ENCODE data around the gene MATR3. TPM values are rescaled to one million over a fixed set of nuclear protein-coding genes. Genes with fewer than 3 reads are reported as not detected.
"Not testable (repeated sequence)": the region's sequence is repeated elsewhere in the genome, so short reads cannot be mapped to it uniquely, and the experiment has no call there.

MATR3 gene
- total RNA-seq, 6 experiments from 2014 or later = 43.5 to 73.8 (median 65.3) TPM

GRCh38 chr5:139308797-139309196, 15.3 kb downstream of the MATR3 start:
- no peak overlapping the region for H3K27ac ChIP-seq
- no peaks in the 10 kb centered on the region for H3K9me3 ChIP-seq
- intact Hi-C loops (cut with DNase I) = no loop called here
- H3K27me3 ChIP-seq = no peaks in the 10 kb centered on the region
- DNase-seq (no peak), ATAC-seq (no peak)
- TF ChIP-seq POLR2A (IDR thresholded peaks at IDR 0.05) (no peak), CTCF (IDR thresholded peaks at IDR 0.05) (no peak)
- peaks cover 3 to 33% (median 16%) of the 10 kb centered on the region in 4 donors for H3K4me1 ChIP-seq
- no peaks in the 10 kb centered on the region for H3K36me3 ChIP-seq
- H3K4me3 ChIP-seq = no peak overlapping the region

GRCh38 chr5:139310715-139311186, 17.2 kb downstream of the MATR3 start:
- intact Hi-C loops (cut with DNase I); ATAC-seq; H3K27ac ChIP-seq; H3K27me3 ChIP-seq; H3K9me3 ChIP-seq; H3K4me3 ChIP-seq; H3K36me3 ChIP-seq; DNase-seq: not testable (repeated sequence)
- 73% methylated on average over 9 of the region's 9 CpGs for WGBS (ENCODE audit: insufficient coverage, low coverage, low lambda C conversion rate, missing lambda C conversion rate)
- H3K4me1 ChIP-seq = peaks cover 0 to 14% (median 8%) of the 10 kb centered on the region in 4 donors

- Histone ChIP-seq H3K4me1 (peaks cover 0 to 10% (median 7%) of the 10 kb centered on the region in 4 donors), H3K27me3 (no peaks in the 10 kb centered on the region), H3K4me3 (no peak overlapping the region), H3K36me3 (peaks cover 0 to 12% (median 6%) of the 10 kb centered on the region in 4 donors), H3K27ac (no peak overlapping the region), H3K9me3 (no peaks in the 10 kb centered on the region)
- DNase-seq (no peak), ATAC-seq (no peak)
- TF ChIP-seq POLR2A (IDR thresholded peaks at IDR 0.05) (no peak), CTCF (IDR thresholded peaks at IDR 0.05) (no peak)
- WGBS (ENCODE audit: insufficient coverage, low coverage, low lambda C conversion rate, missing lambda C conversion rate) = 100% methylated on average over 2 of the region's 9 CpGs
- intact Hi-C loops (cut with DNase I) = no loop called here
Measured at GRCh38 chr5:139312075-139312474, 18.5 kb downstream of the MATR3 start.

GRCh38 chr5:139314276-139314675, 20.7 kb downstream of the MATR3 start:
- Histone ChIP-seq H3K27ac (no peak overlapping the region), H3K27me3 (no peaks in the 10 kb centered on the region), H3K36me3 (peaks cover 0 to 33% (median 15%) of the 10 kb centered on the region in 4 donors), H3K4me3 (no peak overlapping the region), H3K4me1 (peaks cover 0 to 10% (median 3%) of the 10 kb centered on the region in 4 donors), H3K9me3 (no peaks in the 10 kb centered on the region)
- no peak for TF ChIP-seq POLR2A (IDR thresholded peaks at IDR 0.05)
- TF ChIP-seq CTCF (IDR thresholded peaks at IDR 0.05) = no peak
- intact Hi-C loops (cut with DNase I) = no loop called here
- ATAC-seq = no peak
- no peak for DNase-seq
- 89% methylated on average over 1 of the region's 1 CpG for WGBS (ENCODE audit: insufficient coverage, low coverage, low lambda C conversion rate, missing lambda C conversion rate)

- Histone ChIP-seq H3K9me3 (no peaks in the 10 kb centered on the region), H3K4me3 (no peak overlapping the region), H3K27me3 (no peaks in the 10 kb centered on the region), H3K27ac (no peak overlapping the region), H3K36me3 (peaks cover 0 to 42% (median 19%) of the 10 kb centered on the region in 4 donors), H3K4me1 (peaks cover 0 to 10% (median under 1%) of the 10 kb centered on the region in 4 donors)
- no peak for TF ChIP-seq CTCF (IDR thresholded peaks at IDR 0.05)
- no peak for TF ChIP-seq POLR2A (IDR thresholded peaks at IDR 0.05)
- ATAC-seq = no peak
- WGBS (ENCODE audit: insufficient coverage, low coverage, low lambda C conversion rate, missing lambda C conversion rate) = 73% methylated on average over 3 of the region's 3 CpGs
- intact Hi-C loops (cut with DNase I) = no loop called here
- no peak for DNase-seq
Measured at GRCh38 chr5:139315056-139315615, 21.6 kb downstream of the MATR3 start.
